Measurements from ENCODE around the gene NFIA. TPM values are rescaled to one million over a fixed set of nuclear protein-coding genes. Genes with fewer than 3 reads are reported as not detected.
A peak's percentile ranks its signal among the peaks of the same experiment; 100 is the strongest.

NFIA gene
- total and polyA plus RNA-seq, 9 of the 15 experiments (the other 6 are each of a cell fraction or from before 2014, with no cell fraction given), result 5.3 to 24.9 (median 9.8) TPM

- TF ChIP-seq, protein P1, sequence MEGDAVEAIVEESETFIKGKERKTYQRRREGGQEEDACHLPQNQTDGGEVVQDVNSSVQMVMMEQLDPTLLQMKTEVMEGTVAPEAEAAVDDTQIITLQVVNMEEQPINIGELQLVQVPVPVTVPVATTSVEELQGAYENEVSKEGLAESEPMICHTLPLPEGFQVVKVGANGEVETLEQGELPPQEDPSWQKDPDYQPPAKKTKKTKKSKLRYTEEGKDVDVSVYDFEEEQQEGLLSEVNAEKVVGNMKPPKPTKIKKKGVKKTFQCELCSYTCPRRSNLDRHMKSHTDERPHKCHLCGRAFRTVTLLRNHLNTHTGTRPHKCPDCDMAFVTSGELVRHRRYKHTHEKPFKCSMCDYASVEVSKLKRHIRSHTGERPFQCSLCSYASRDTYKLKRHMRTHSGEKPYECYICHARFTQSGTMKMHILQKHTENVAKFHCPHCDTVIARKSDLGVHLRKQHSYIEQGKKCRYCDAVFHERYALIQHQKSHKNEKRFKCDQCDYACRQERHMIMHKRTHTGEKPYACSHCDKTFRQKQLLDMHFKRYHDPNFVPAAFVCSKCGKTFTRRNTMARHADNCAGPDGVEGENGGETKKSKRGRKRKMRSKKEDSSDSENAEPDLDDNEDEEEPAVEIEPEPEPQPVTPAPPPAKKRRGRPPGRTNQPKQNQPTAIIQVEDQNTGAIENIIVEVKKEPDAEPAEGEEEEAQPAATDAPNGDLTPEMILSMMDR (IDR thresholded peaks at IDR 0.05 in 2 of 3, conservative IDR thresholded peaks at IDR 0.05 in 1 of 3; ENCODE audit: insufficient read depth in 2 of 3, low read depth in 1 of 3, low read length in 3 of 3), result no peak
- TF ChIP-seq ZSCAN32 (CRISPR knock-in tag; IDR thresholded peaks at IDR 0.05), result no peak
- TF ChIP-seq DPF2 (IDR thresholded peaks at IDR 0.05), result peak; percentile 67; the same call in 1 of the 2 replicates
- TF ChIP-seq ZNF347 (CRISPR knock-in tag; IDR thresholded peaks at IDR 0.05; ENCODE audit: low read depth), result no peak
- TF ChIP-seq PHB2 (IDR thresholded peaks at IDR 0.05; ENCODE audit: low read depth), result no peak
- no peak for TF ChIP-seq ZNF696 (CRISPR knock-in tag; conservative IDR thresholded peaks at IDR 0.05)
- TF ChIP-seq HMBOX1 (IDR thresholded peaks at IDR 0.05), result peak; percentile 64
- no peak for TF ChIP-seq HOMEZ (CRISPR knock-in tag; IDR thresholded peaks at IDR 0.05)
- 0 out of 2 replicates have a peak, but pooled peaks have one; percentile 47 for TF ChIP-seq NR2C2 (CRISPR knock-in tag; IDR thresholded peaks at IDR 0.05)
- TF ChIP-seq NR2C2 (tag; IDR thresholded peaks at IDR 0.05), result peak; percentile 97
- TF ChIP-seq MCM2 (IDR thresholded peaks at IDR 0.05; ENCODE audit: low read depth), result no peak
- peak; percentile 9; the same call in 1 of the 2 replicates for TF ChIP-seq ELF4 (CRISPR knock-in tag; IDR thresholded peaks at IDR 0.05)
- no peak for TF ChIP-seq KAT8 (IDR thresholded peaks at IDR 0.05; ENCODE audit: low read depth)
- peak; percentile 22; the same call in 1 of the 2 replicates for TF ChIP-seq NFIX (CRISPR knock-in tag; IDR thresholded peaks at IDR 0.05; ENCODE audit: low read depth)
- TF ChIP-seq PTRF (tag; IDR thresholded peaks at IDR 0.05), result 0 out of 2 replicates have a peak, but pooled peaks have one; percentile 43
- TF ChIP-seq HEY1 (CRISPR knock-in tag; IDR thresholded peaks at IDR 0.05; ENCODE audit: borderline replicate concordance), result no peak
- peak in 1 of 2 experiments; percentile 55; a peak in 1 of 4 replicates for TF ChIP-seq ARNT (IDR thresholded peaks at IDR 0.05)
- no peak for TF ChIP-seq SMC3 (conservative IDR thresholded peaks at IDR 0.05; ENCODE audit: insufficient read depth, low read depth, low read length)
- no peak for TF ChIP-seq SLC30A9 (CRISPR knock-in tag; IDR thresholded peaks at IDR 0.05)
- TF ChIP-seq NCOA1 (IDR thresholded peaks at IDR 0.05; ENCODE audit: low read depth), result 0 out of 2 replicates have a peak, but pooled peaks have one; percentile 24
- peak in 1 of 2 experiments; percentile 78; a peak in 2 of 4 replicates for TF ChIP-seq HDAC1 (IDR thresholded peaks at IDR 0.05)
- TF ChIP-seq, protein P2, sequence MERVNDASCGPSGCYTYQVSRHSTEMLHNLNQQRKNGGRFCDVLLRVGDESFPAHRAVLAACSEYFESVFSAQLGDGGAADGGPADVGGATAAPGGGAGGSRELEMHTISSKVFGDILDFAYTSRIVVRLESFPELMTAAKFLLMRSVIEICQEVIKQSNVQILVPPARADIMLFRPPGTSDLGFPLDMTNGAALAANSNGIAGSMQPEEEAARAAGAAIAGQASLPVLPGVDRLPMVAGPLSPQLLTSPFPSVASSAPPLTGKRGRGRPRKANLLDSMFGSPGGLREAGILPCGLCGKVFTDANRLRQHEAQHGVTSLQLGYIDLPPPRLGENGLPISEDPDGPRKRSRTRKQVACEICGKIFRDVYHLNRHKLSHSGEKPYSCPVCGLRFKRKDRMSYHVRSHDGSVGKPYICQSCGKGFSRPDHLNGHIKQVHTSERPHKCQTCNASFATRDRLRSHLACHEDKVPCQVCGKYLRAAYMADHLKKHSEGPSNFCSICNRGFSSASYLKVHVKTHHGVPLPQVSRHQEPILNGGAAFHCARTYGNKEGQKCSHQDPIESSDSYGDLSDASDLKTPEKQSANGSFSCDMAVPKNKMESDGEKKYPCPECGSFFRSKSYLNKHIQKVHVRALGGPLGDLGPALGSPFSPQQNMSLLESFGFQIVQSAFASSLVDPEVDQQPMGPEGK (CRISPR knock-in tag; IDR thresholded peaks at IDR 0.05; ENCODE audit: borderline replicate concordance), result no peak
- TF ChIP-seq NCOR1 (IDR thresholded peaks at IDR 0.05), result peak; percentile 55
- no peak for TF ChIP-seq POLR2AphosphoS2 (IDR thresholded peaks at IDR 0.05; ENCODE audit: low read length)
Observed at GRCh38 chr1:61253059-61253735, 170.8 kb downstream of the NFIA start (continued).
